Gastroesophageal sphincter (tissue), 4 donors: ENCODE results near the gene NRG2. TPM values are rescaled to one million over a fixed set of nuclear protein-coding genes. Genes with fewer than 3 reads are reported as not detected.

Source experiments
- ATAC-seq: fragments of 150-250 bp; one replicate; pipeline ENCODE4 v1.9.1; 2016; ENCODE audit warnings: mild to moderate bottlenecking, moderate library complexity
- H3K27ac ChIP-seq, 4 donors: fragments of 200-600 bp; sonication (generic) in 3 of 4; 1 replicate in 3 of 4; 2 replicates in 1 of 4; pipeline ENCODE4 v1.5.1; 2016 to 2019
- H3K27me3 ChIP-seq: fragments of 200-600 bp; sonication (generic); one replicate; pipeline ENCODE4 v1.5.1; 2019
- H3K36me3 ChIP-seq, 2 donors: fragments of 200-600 bp; sonication (generic); one replicate each; pipeline ENCODE4 v1.5.1; 2019; ENCODE audit warnings: control low read depth in 1 of 2
- H3K4me1 ChIP-seq, 3 donors: fragments of 200-600 bp; sonication (generic); 1 replicate in 2 of 3; 2 replicates in 1 of 3; pipeline ENCODE4 v1.5.1; 2016 to 2019; ENCODE audit warnings: control low read depth in 2 of 3
- H3K4me3 ChIP-seq, 2 donors: fragments of 200-600 bp; sonication (generic); one replicate each; pipeline ENCODE4 v1.5.1; 2019; ENCODE audit warnings: mild to moderate bottlenecking in 1 of 2, moderate library complexity in 1 of 2
- H3K9me3 ChIP-seq, 3 donors: fragments of 200-600 bp; sonication (generic); one replicate each; pipeline ENCODE4 v1.5.1; 2017 to 2019; ENCODE audit warnings: control low read depth in 2 of 3
- EP300 ChIP-seq: sonication (generic); formaldehyde crosslinking; IDR thresholded peaks from one replicate; pipeline ENCODE4 v1.6.1; 2017; ENCODE audit warnings: antibody characterized with exemption, mild to moderate bottlenecking
- POLR2A ChIP-seq, 2 donors: fragments of 450-650 bp; IDR thresholded peaks; one replicate each; pipeline ENCODE4 v1.6.1; 2017; ENCODE audit warnings: antibody characterized with exemption in 2 of 2, mild to moderate bottlenecking in 2 of 2, moderate library complexity in 1 of 2
- POLR2AphosphoS5 ChIP-seq: sonication (generic); formaldehyde crosslinking; IDR thresholded peaks from one replicate; pipeline ENCODE4 v1.6.1; 2017; ENCODE audit warnings: antibody characterized with exemption
- WGBS, 2 donors: methylation state at CpG; one replicate each; pipeline ENCODE4 v1.1.5; 2018; ENCODE audit warnings: low coverage in 1 of 2; 5-methylcytosine and 5-hydroxymethylcytosine counted together
- total RNA-seq, 4 donors: library from RNA; depleted of rRNA; stranded (reverse); fragments of >200 nt; gene quantifications; one replicate each; pipeline ENCODE4 v1.1.0, GENCODE V29; 2016
- TF ChIP-seq, protein P1 (sequence below), 4 experiments: fragments of 200-600 bp in 2 of 4; fragments of 450-650 bp in 2 of 4; sonication (generic) in 1 of 4; IDR thresholded peaks; one replicate each; pipeline ENCODE4 v1.5.1; 2017 to 2019; ENCODE audit warnings: antibody characterized with exemption in 4 of 4, mild to moderate bottlenecking in 2 of 4, moderate library complexity in 2 of 4

Gene NRG2
- total RNA-seq, 4 donors from 2014 or later: 3.2 to 7.6 (median 5.1) TPM

- Histone ChIP-seq H3K9me3 (no peaks in the 10 kb centered on the region), H3K27ac (no peak overlapping the region), H3K4me1 (peaks cover 0 to 5% (median 0%) of the 10 kb centered on the region in 3 donors), H3K4me3 (no peak overlapping the region), H3K27me3 (no peaks in the 10 kb centered on the region), H3K36me3 (no peaks in the 10 kb centered on the region)
- no peak for ATAC-seq
- 68 to 75% methylated on average over 13 to 15 of the region's 15 CpGs for WGBS, 2 donors
- TF ChIP-seq POLR2AphosphoS5: no peak
- TF ChIP-seq, protein P1, sequence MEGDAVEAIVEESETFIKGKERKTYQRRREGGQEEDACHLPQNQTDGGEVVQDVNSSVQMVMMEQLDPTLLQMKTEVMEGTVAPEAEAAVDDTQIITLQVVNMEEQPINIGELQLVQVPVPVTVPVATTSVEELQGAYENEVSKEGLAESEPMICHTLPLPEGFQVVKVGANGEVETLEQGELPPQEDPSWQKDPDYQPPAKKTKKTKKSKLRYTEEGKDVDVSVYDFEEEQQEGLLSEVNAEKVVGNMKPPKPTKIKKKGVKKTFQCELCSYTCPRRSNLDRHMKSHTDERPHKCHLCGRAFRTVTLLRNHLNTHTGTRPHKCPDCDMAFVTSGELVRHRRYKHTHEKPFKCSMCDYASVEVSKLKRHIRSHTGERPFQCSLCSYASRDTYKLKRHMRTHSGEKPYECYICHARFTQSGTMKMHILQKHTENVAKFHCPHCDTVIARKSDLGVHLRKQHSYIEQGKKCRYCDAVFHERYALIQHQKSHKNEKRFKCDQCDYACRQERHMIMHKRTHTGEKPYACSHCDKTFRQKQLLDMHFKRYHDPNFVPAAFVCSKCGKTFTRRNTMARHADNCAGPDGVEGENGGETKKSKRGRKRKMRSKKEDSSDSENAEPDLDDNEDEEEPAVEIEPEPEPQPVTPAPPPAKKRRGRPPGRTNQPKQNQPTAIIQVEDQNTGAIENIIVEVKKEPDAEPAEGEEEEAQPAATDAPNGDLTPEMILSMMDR (IDR thresholded peaks at IDR 0.05): no peak
- no peak for TF ChIP-seq POLR2A (IDR thresholded peaks at IDR 0.05)
- no peak for TF ChIP-seq EP300
Observed at GRCh38 chr5:139982157-139982974, 60.7 kb downstream of the NRG2 start.

DNA sequence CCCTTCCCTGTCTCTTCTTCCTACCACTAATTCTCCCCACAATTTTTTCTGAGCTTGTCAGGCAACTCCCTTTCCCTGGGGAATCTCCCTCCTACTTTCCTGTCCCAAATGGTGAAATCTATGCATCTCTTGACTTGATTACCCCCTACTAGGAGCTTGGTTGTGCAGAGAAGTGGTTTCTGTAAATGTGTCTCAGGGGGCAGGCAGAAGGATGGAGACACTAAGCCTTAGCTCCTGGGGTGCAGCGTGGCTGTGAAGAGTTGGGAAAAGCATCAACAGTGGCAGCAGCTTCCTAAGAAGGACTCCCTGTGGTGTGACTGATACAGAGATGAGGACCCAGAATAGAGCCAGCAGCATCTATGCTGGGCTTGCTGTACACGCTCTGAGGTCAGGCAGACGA is 62.3 kb downstream of the NRG2 start:
- Histone ChIP-seq H3K9me3 (no peaks in the 10 kb centered on the region), H3K4me3 (no peak overlapping the region), H3K36me3 (no peaks in the 10 kb centered on the region), H3K4me1 (peaks cover 0 to 3% (median 0%) of the 10 kb centered on the region in 3 donors), H3K27ac (no peak overlapping the region), H3K27me3 (no peaks in the 10 kb centered on the region)
- ATAC-seq: no peak
- 83% methylated on average over 3 of the region's 3 CpGs; no CpG with 5 or more reads in 1 of the 2 donors for WGBS, 2 donors
- no peak for TF ChIP-seq POLR2A (IDR thresholded peaks at IDR 0.05)
- TF ChIP-seq POLR2AphosphoS5: no peak
- TF ChIP-seq EP300: no peak
- TF ChIP-seq, protein P1 (IDR thresholded peaks at IDR 0.05): no peak

DNA sequence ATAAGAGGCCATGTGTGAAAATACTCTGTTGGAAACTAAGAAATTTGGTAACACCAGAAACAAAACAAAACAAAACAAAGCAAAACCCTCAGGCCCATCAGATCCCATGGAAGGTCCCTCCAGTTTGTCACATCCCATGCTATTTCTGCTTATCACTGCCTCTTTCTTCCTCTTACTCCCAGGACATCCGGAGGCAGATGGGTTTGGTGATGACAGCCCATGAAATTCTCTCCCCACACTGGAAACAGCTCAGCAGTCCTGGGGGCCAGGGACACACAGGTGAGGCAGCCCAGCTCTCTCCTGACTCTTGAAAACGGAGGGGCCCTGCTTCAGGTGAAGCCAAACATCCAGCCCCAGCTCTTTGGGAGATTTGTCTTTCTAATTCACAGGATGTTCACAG is 63.2 kb downstream of the NRG2 start:
- WGBS, 2 donors: 73% methylated on average over 1 of the region's 2 CpGs; no CpG with 5 or more reads in 1 of the 2 donors
- TF ChIP-seq, protein P1 (IDR thresholded peaks at IDR 0.05): no peak
- TF ChIP-seq EP300: no peak
- TF ChIP-seq POLR2A (IDR thresholded peaks at IDR 0.05): no peak
- TF ChIP-seq POLR2AphosphoS5: no peak
- no peak overlapping the region for H3K4me3 ChIP-seq
- no peak overlapping the region for H3K27ac ChIP-seq
- no peaks in the 10 kb centered on the region for H3K36me3 ChIP-seq
- H3K9me3 ChIP-seq: no peaks in the 10 kb centered on the region
- no peak for ATAC-seq
- no peaks in the 10 kb centered on the region for H3K27me3 ChIP-seq
- H3K4me1 ChIP-seq: no peaks in the 10 kb centered on the region

DNA sequence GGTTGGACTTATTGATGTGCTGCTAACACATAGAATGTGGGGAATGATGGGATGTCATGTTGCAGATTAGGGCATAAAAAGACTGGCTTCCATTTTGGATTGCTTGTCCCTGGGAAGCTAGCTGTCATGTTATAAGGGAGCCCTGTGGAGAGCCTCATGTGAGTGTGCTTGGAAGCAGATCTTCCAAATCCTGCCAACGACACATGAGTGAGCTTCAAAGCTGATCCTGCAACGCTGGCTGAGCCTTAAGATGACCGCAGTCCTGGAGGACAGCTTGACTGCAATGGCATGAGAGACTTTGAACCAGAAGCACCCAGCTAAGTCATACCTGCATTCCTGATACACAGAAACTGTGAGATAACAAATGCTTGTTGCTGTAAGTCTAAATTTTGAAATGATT is 63.6 kb downstream of the NRG2 start:
- 57 to 60% methylated on average over 2 to 3 of the region's 3 CpGs for WGBS, 2 donors
- no peak for ATAC-seq
- Histone ChIP-seq H3K9me3 (no peaks in the 10 kb centered on the region), H3K36me3 (no peaks in the 10 kb centered on the region), H3K27ac (no peak overlapping the region), H3K27me3 (no peaks in the 10 kb centered on the region), H3K4me3 (no peak overlapping the region), H3K4me1 (no peaks in the 10 kb centered on the region)
- TF ChIP-seq POLR2A (IDR thresholded peaks at IDR 0.05) (no peak), POLR2AphosphoS5 (no peak), EP300 (no peak)
- TF ChIP-seq, protein P1 (IDR thresholded peaks at IDR 0.05): no peak

GRCh38 chr5:139976703-139977102 is 66.4 kb downstream of the NRG2 start:
- Histone ChIP-seq H3K9me3 (no peaks in the 10 kb centered on the region), H3K4me3 (no peak overlapping the region), H3K4me1 (no peaks in the 10 kb centered on the region), H3K36me3 (no peaks in the 10 kb centered on the region), H3K27ac (no peak overlapping the region), H3K27me3 (no peaks in the 10 kb centered on the region)
- TF ChIP-seq POLR2A (IDR thresholded peaks at IDR 0.05): no peak
- TF ChIP-seq EP300: no peak
- no peak for TF ChIP-seq POLR2AphosphoS5
- TF ChIP-seq, protein P1 (IDR thresholded peaks at IDR 0.05): no peak
- WGBS, 2 donors: 81 to 83% methylated on average over 1 of the region's 1 CpG
- no peak for ATAC-seq
